22Rv1 (cell line): ENCODE measurements around the gene SKAP2.

ENCODE experiments used
- H3K27ac ChIP-seq: fragments of 450-650 bp; 2 replicates; pipeline ENCODE4 v1.5.1; 2017
- ZFX ChIP-seq: fragments of 450-650 bp; IDR thresholded peaks from 2 replicates; pipeline ENCODE4 v1.6.1; 2017; ENCODE audit warnings: antibody characterized with exemption, borderline replicate concordance
- TF ChIP-seq, protein P1 (sequence below): fragments of 450-650 bp; IDR thresholded peaks from 2 replicates; pipeline ENCODE4 v1.5.1; 2017; ENCODE audit warnings: mild to moderate bottlenecking

SKAP2 gene

DNA sequence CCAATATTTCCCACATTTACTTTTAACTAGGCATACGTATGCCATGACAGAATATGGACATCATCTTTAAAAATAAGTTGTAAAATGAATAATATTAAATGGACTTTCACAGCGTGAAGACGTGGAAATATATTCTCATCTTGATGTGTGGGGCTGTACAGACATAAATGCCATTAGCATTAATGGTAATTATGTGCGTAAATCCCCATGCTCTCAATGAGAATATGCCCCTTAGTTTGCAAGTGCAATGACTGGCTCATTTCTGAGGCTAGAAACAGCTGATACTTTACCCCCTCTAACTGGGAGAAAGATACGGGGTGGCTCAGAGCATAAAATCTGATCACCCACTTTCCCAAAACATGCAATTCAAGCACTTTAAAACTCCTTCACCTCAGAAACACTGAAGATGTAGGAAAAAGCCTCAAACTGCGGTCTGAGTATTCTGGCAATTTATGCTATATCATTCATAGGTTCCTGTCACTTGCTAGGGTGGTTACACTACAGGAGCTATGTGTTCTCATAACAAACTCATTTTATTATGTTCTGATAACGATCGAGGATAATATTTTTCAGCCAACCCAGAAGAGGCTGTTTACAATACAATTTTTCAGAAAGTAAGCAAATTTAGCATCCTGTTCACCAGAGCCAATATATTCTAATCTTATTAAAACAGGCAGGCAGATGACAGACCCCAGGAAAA, 211.8 kb downstream of the SKAP2 start:
- TF ChIP-seq, protein P1, sequence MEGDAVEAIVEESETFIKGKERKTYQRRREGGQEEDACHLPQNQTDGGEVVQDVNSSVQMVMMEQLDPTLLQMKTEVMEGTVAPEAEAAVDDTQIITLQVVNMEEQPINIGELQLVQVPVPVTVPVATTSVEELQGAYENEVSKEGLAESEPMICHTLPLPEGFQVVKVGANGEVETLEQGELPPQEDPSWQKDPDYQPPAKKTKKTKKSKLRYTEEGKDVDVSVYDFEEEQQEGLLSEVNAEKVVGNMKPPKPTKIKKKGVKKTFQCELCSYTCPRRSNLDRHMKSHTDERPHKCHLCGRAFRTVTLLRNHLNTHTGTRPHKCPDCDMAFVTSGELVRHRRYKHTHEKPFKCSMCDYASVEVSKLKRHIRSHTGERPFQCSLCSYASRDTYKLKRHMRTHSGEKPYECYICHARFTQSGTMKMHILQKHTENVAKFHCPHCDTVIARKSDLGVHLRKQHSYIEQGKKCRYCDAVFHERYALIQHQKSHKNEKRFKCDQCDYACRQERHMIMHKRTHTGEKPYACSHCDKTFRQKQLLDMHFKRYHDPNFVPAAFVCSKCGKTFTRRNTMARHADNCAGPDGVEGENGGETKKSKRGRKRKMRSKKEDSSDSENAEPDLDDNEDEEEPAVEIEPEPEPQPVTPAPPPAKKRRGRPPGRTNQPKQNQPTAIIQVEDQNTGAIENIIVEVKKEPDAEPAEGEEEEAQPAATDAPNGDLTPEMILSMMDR: no peak
- TF ChIP-seq ZFX: no peak

DNA sequence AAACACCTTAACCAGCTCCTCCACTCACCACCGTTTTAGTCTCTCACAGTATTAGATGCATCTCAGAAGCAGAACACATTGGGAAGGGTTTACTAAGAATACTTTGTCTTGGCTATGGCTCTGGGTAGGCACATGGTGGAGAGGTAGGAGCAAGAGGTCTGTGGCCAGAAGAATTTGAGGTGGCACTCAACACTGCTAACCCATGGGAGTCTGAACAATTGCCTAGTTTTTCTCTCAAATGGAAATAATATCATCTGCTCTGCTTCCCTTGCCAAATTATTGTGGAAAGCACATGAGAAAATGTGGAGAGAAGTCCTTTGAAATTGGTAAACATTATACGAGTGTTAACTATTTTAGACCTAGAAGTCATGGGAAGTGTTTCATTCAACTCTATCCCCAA, 214.3 kb downstream of the SKAP2 start:
- no peak for TF ChIP-seq ZFX
- TF ChIP-seq, protein P1: no peak
- H3K27ac ChIP-seq: no peak overlapping the region

More for the DNA sequence above, 211.8 kb downstream of the SKAP2 start:
- H3K27ac ChIP-seq: no peak overlapping the region

DNA sequence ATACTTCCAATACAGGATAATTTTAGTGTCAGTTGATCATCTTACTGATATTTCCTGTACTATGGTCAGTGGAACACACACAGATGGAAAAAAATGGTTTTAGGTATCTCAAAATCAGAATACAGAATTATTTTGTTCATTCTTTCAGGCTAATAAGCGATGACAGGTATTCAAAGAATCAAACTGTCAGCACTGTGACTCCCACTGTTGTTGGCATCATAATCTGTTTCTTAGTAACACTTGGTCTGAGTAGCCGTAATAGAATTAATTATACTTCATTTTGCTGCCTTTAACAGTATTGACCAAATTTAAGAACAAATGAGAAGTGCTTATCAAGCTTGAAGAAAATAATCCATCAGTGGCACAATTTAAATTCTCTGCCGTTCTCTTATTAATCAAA, 215.0 kb downstream of the SKAP2 start:
- H3K27ac ChIP-seq: no peak overlapping the region
- TF ChIP-seq, protein P1: no peak
- no peak for TF ChIP-seq ZFX

DNA sequence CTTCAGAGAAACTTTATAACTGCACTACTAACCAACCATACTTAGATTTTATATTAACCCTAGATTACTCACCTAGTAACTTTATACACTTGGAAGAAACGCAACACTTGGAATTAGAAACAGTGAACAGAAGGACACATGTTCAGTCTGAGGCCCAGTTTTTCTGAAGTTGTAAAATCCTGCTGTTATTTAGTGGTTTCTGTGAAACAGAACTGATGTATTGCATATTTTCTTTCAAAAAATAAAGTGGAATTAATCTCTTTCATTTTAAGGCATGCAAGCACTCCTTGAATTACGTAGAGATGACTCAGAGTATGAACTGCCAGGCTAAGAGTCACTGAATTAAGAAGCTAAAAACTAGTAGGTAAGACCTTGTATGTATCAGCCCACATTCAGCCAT, 215.8 kb downstream of the SKAP2 start:
- H3K27ac ChIP-seq: no peak overlapping the region
- TF ChIP-seq ZFX: no peak
- TF ChIP-seq, protein P1: no peak

DNA sequence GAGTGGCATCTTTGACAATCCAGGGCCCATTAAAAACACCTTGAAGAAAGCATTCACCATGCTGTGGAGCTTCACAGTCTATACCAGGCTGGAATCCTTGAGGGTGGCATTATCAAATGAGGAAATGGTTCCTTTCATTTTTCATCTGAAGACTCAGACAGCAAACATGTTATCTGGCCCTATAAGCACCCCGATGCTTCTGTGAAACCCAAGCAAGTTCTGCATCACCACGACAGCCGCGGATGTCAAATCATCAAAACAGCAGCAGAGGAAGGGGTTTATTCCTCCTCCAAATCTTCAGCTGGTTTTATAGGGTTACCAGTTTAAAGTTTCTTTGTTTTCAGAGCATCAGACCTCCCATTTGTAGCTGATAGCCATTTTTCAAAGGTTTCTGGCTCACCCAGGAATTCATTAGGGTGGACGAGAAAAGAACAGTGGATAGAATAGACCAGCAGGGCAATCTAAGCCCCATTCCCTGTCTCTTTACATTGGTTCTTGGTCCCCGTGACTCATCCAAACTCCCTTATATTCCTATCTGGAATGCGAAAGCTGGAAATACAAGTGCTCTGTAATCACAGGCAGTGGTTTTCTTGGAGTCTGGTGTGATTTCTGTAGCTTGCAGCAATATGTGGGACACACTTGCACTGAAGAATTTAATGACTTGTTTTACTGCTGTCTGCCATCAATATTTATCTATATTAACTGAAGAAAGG, 217.9 kb downstream of the SKAP2 start:
- no peak for TF ChIP-seq ZFX
- TF ChIP-seq, protein P1: no peak
- H3K27ac ChIP-seq: no peak overlapping the region

DNA sequence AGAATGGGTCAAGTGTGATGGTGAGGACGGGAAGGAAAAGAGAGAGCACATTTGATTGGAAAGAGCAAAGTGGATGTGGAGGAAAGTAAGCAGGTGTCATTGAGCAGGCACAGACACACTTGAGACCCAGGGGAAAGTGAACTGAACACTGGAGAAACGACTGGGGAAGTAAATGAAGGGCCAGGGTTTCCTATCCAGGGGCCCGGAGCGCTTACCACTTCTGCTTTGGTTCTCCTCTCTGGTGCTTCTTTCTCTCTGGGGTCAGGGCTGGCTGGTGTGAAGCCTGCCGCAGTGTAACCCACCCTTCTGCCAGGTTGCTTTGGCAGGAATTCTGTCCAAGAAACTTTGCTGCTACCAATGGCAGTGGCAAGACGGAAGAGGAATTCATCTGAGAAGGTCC, 219.3 kb downstream of the SKAP2 start:
- TF ChIP-seq ZFX: no peak
- TF ChIP-seq, protein P1: no peak
- H3K27ac ChIP-seq: no peak overlapping the region

DNA sequence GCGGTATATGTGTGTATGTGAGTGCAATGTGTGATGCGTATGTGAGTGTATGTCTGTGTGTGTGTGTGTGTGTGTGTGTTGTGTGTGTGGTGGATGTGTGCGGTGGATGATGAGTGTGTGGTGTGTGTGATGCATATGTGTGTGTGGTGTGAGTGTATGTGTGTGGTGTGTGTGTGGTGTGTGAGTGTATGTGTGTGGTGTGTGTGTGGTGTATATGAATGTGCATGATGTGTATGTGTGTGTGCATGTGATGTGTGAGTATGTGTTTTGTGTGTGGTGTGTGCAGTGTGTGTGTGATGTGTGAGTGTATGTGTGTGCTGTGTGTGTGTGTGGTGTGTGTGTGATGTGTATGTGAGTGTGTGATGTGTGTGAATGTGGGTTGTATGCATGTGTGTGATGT, 222.0 kb downstream of the SKAP2 start:
- TF ChIP-seq ZFX: no peak
- TF ChIP-seq, protein P1: no peak
- no peak overlapping the region for H3K27ac ChIP-seq
